ENCODE results near the gene DOCK10.
A peak's percentile ranks its signal among the peaks of the same experiment; 100 is the strongest.
"Not testable (repeated sequence)": the region's sequence is repeated elsewhere in the genome, so short reads cannot be mapped to it uniquely, and the experiment has no call there.

DOCK10 gene

GRCh38 chr2:225041851-225042799, at the start of gene DOCK10:
Gene DOCK10 (minus strand): TSS chr2:225042468. CDS start chr2:225042374, 94 bp downstream.
- DNase-seq (ENCODE audit: low read depth), result peak; percentile 70

- no peak for DNase-seq (ENCODE audit: low read depth)
Measured at GRCh38 chr2:225091336-225091735, 49.1 kb upstream of the DOCK10 start.

GRCh38 chr2:225090746-225091145, 48.5 kb upstream of the DOCK10 start:
- DNase-seq (ENCODE audit: low read depth), result no peak

- no peak for DNase-seq (ENCODE audit: low read depth)
Measured at GRCh38 chr2:225086915-225087314, 44.6 kb upstream of the DOCK10 start.

- no peak for DNase-seq (ENCODE audit: low read depth)
Measured at GRCh38 chr2:225086439-225086838, 44.2 kb upstream of the DOCK10 start.

- DNase-seq (ENCODE audit: low read depth), result no peak
Measured at GRCh38 chr2:225083276-225083675, 41.0 kb upstream of the DOCK10 start.

- no peak for DNase-seq (ENCODE audit: low read depth)
Measured at GRCh38 chr2:225076125-225076524, 33.9 kb upstream of the DOCK10 start.

GRCh38 chr2:225074919-225075681, 32.8 kb upstream of the DOCK10 start:
- no peak for DNase-seq (ENCODE audit: low read depth)

- no peak for DNase-seq (ENCODE audit: low read depth)
Measured at GRCh38 chr2:225074366-225074765, 32.1 kb upstream of the DOCK10 start.

GRCh38 chr2:225073198-225073597, 30.9 kb upstream of the DOCK10 start:
- no peak for DNase-seq (ENCODE audit: low read depth)

- DNase-seq (ENCODE audit: low read depth), result no peak
Measured at GRCh38 chr2:225072444-225072843, 30.2 kb upstream of the DOCK10 start.

- no peak for DNase-seq (ENCODE audit: low read depth)
Measured at GRCh38 chr2:225070811-225071210, 28.5 kb upstream of the DOCK10 start.

- DNase-seq (ENCODE audit: low read depth), result no peak
Measured at GRCh38 chr2:225069966-225070365, 27.7 kb upstream of the DOCK10 start.

- DNase-seq (ENCODE audit: low read depth), result no peak
Measured at GRCh38 chr2:225069477-225069876, 27.2 kb upstream of the DOCK10 start.

- no peak for DNase-seq (ENCODE audit: low read depth)
Measured at GRCh38 chr2:225065882-225066281, 23.6 kb upstream of the DOCK10 start.

- no peak for DNase-seq (ENCODE audit: low read depth)
Measured at GRCh38 chr2:225064928-225065327, 22.7 kb upstream of the DOCK10 start.

GRCh38 chr2:225064362-225064761, 22.1 kb upstream of the DOCK10 start:
- no peak for DNase-seq (ENCODE audit: low read depth)

- no peak for DNase-seq (ENCODE audit: low read depth)
Measured at GRCh38 chr2:225056330-225057073, 14.2 kb upstream of the DOCK10 start.

GRCh38 chr2:225055714-225056113, 13.4 kb upstream of the DOCK10 start:
- no peak for DNase-seq (ENCODE audit: low read depth)

GRCh38 chr2:225052703-225053102, 10.4 kb upstream of the DOCK10 start:
- no peak for DNase-seq (ENCODE audit: low read depth)

- DNase-seq (ENCODE audit: low read depth), result not testable (repeated sequence)
Measured at GRCh38 chr2:225047502-225047901, 5.2 kb upstream of the DOCK10 start.

- no peak for DNase-seq (ENCODE audit: low read depth)
Measured at GRCh38 chr2:225042800-225043167, 516 bp upstream of the DOCK10 start.
